IPS-NIHi7 (cell line): ENCODE data around the gene MEIS1.

Source experiments
- DNase-seq: peaks from one replicate; pipeline ENCODE4 v3.0.0; 2012; ENCODE audit warnings: mixed read lengths; ENCODE audit errors: extremely low spot score

Gene MEIS1

GRCh38 chr2:66443979-66444861, 9.3 kb downstream of the MEIS1 start:
- no peak for DNase-seq

GRCh38 chr2:66445076-66445924, 10.4 kb downstream of the MEIS1 start:
- no peak for DNase-seq

- DNase-seq = peak; percentile 73
Observed at GRCh38 chr2:66445925-66446871, 11.3 kb downstream of the MEIS1 start.

- DNase-seq = no peak
Observed at GRCh38 chr2:66446941-66447340, 12.0 kb downstream of the MEIS1 start.

GRCh38 chr2:66447677-66448076, 12.8 kb downstream of the MEIS1 start:
- DNase-seq = no peak

GRCh38 chr2:66448136-66448991, 13.4 kb downstream of the MEIS1 start:
- no peak for DNase-seq

GRCh38 chr2:66452214-66452613, 17.3 kb downstream of the MEIS1 start:
- no peak for DNase-seq

- DNase-seq = no peak
Observed at GRCh38 chr2:66452917-66453316, 18.0 kb downstream of the MEIS1 start.

GRCh38 chr2:66455490-66455889, 20.6 kb downstream of the MEIS1 start:
- DNase-seq = no peak

GRCh38 chr2:66456183-66457041, 21.5 kb downstream of the MEIS1 start:
- no peak for DNase-seq

GRCh38 chr2:66457545-66457944, 22.6 kb downstream of the MEIS1 start:
- no peak for DNase-seq

- DNase-seq = no peak
Observed at GRCh38 chr2:66460031-66460430, 25.1 kb downstream of the MEIS1 start.

- DNase-seq = no peak
Observed at GRCh38 chr2:66461001-66461663, 26.2 kb downstream of the MEIS1 start.

- no peak for DNase-seq
Observed at GRCh38 chr2:66461664-66462500, 27.0 kb downstream of the MEIS1 start.

GRCh38 chr2:66462501-66462825, 27.5 kb downstream of the MEIS1 start:
- no peak for DNase-seq

- DNase-seq = no peak
Observed at GRCh38 chr2:66463206-66463755, 28.4 kb downstream of the MEIS1 start.

- no peak for DNase-seq
Observed at GRCh38 chr2:66464930-66465637, 30.2 kb downstream of the MEIS1 start.
